ENCODE results near the gene ADPRHL1. TPM values are rescaled to one million over a fixed set of nuclear protein-coding genes. Genes with fewer than 3 reads are reported as not detected.

ADPRHL1 gene
- total RNA-seq, 1 experiment from 2014 or later = 2.7 TPM

- Histone ChIP-seq H4K8ac (replicated peaks; ENCODE audit: insufficient read length, low read depth, low read length) (no peak overlapping the region), H4K20me1 (ENCODE audit: control insufficient read depth, insufficient read depth, insufficient read length) (no peaks in the 10 kb centered on the region), H2BK15ac (ENCODE audit: low read depth, low read length) (no peak overlapping the region), H3K18ac (ENCODE audit: insufficient read length, low read depth, low read length) (no peak overlapping the region), H4K91ac (ENCODE audit: insufficient read length, low read depth, low read length) (no peak overlapping the region), H3K27ac (ENCODE audit: insufficient read length, low read depth, low read length) (no peak overlapping the region), H3K4me1 (ENCODE audit: insufficient read depth, low read length) (no peaks in the 10 kb centered on the region), H2BK120ac (ENCODE audit: low read depth, low read length, poor library complexity, severe bottlenecking) (no peak overlapping the region), H2BK5ac (ENCODE audit: insufficient read length, low read length) (no peak overlapping the region), H3K14ac (ENCODE audit: insufficient read depth, low read length) (no peak overlapping the region), H3K56ac (ENCODE audit: insufficient read length, low read depth, low read length) (no peak overlapping the region), H3K27me3 (ENCODE audit: insufficient read depth, low read length) (no peaks in the 10 kb centered on the region), H3T11ph (ENCODE audit: low read length) (no peak overlapping the region), H2AK5ac (ENCODE audit: insufficient read length, low read length) (no peak overlapping the region), H3K4ac (ENCODE audit: low read depth, low read length) (no peak overlapping the region), H3K23me2 (ENCODE audit: insufficient read length, low read depth, low read length, poor library complexity, severe bottlenecking) (no peaks in the 10 kb centered on the region), H3K23ac (ENCODE audit: insufficient read length, low read depth, low read length) (no peak overlapping the region), H2BK12ac (ENCODE audit: insufficient read length, low read depth, low read length) (no peak overlapping the region), H3K9ac (ENCODE audit: extremely low read depth, insufficient read length, low read length) (no peak overlapping the region), H3K9me3 (ENCODE audit: control insufficient read depth, low read depth, low read length) (no peaks in the 10 kb centered on the region), H2AFZ (ENCODE audit: low read length) (no peak overlapping the region), H2BK20ac (ENCODE audit: low read depth, low read length, poor library complexity, severe bottlenecking) (no peak overlapping the region), H4K5ac (ENCODE audit: insufficient read length, low read depth, low read length) (no peak overlapping the region), H3K4me2 (ENCODE audit: insufficient read depth, insufficient read length, low read length) (no peak overlapping the region), H3K79me2 (ENCODE audit: insufficient read depth, low read length) (no peaks in the 10 kb centered on the region), H3K79me1 (ENCODE audit: insufficient read depth, low read depth, low read length, poor library complexity, severe bottlenecking) (no peaks in the 10 kb centered on the region)
- H3K27me3 Mint-ChIP-seq (ENCODE audit: low read depth) = no peaks in the 10 kb centered on the region
- no peak for TF ChIP-seq CTCF (conservative IDR thresholded peaks at IDR 0.05)
- peaks cover 16 to 22% (median 20%) of the 10 kb centered on the region in 3 experiments; a peak in 6 of 7 replicates for H3K36me3 Mint-ChIP-seq (ENCODE audit: insufficient read depth in 1 of 3, low read depth in 3 of 3)
- no peak overlapping the region for H3K4me3 Mint-ChIP-seq
- H3K4me1 Mint-ChIP-seq = peaks cover 2 to 8% of the 10 kb centered on the region in 2 experiments; a peak in 2 of 4 replicates
- no CpG with 5 or more reads among the region's 15 CpGs for WGBS (ENCODE audit: extremely low coverage, insufficient read length, low lambda C conversion rate)
- no peak overlapping the region for H3K27ac Mint-ChIP-seq
- H3K9me3 Mint-ChIP-seq = peaks cover 0 to 4% of the 10 kb centered on the region in 2 experiments; a peak in 1 of 5 replicates
- DNase-seq = no peak
Observed at GRCh38 chr13:113443991-113444390, 9.3 kb downstream of the ADPRHL1 start.
